GM11168 (cell line): ENCODE data around the gene GABRR3.

ENCODE experiments used
- in situ Hi-C: fragments of 300-500 bp; cut with MboI; formaldehyde crosslinking; loops from one replicate; pipeline ENCODE4 v1.12.0; 2022; ENCODE audit warnings: low sequenced_read_pairs; ENCODE audit not compliant: unreplicated experiment

The GABRR3 gene

DNA sequence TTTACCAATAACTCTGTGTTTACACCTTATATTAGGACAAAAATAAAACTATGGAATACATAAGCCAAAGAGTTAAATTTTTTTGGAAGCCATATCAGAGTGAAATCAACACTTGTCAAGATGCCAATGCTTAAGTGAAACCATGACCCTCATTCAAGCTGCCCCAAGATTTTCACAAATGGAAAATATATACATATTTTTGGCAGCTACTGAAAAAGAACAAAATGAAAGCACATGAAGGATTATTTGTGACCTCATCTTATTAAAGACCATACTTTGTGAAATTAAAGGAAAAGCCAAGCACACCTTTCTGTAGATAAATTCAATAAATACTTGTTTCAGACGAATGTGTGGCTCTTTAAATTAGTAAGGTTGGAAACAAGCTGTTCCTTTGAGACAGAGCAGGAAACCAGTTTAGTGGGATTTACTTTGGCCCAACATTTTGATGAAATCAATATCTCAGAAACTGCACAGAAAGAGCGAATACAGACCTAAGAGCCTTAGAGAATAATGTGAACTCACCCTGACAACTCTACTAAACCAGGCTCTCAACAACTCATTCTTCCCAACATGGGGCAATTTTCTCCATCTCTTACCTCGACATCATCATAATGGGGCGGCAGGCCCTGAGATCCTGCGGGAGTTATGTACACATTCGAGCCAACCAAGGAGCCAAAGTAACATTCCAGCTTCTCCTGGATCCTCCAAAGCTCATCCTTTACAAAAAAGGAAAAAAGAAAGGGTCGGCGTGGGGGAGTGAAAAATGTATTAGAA, 73.9 kb downstream of the GABRR3 start:
- in situ Hi-C loops: no loop called here

GRCh38 chr3:97960551-97960950, 74.6 kb downstream of the GABRR3 start:
- in situ Hi-C loops: no loop called here

GRCh38 chr3:97959872-97960271, 75.2 kb downstream of the GABRR3 start:
- in situ Hi-C loops: no loop called here

DNA sequence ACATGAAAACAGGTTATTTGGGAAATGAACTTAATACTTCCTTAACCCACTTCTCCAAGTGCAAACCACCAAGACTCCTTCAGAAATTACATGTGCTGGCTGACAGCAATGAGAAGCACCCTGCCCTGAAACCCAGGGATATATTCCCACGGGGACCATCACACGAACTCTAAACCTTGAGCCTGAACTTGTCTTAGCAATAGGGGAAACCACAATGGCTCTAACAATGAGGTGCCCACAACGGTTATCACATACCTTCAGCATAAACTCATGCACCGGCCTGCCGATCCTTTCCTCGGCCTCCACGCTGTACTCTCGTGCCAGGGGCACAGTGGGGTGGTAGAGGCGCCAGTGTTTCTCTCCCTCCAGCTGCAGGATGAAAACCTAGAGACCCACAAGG, 76.3 kb downstream of the GABRR3 start:
- in situ Hi-C loops: no loop called here

DNA sequence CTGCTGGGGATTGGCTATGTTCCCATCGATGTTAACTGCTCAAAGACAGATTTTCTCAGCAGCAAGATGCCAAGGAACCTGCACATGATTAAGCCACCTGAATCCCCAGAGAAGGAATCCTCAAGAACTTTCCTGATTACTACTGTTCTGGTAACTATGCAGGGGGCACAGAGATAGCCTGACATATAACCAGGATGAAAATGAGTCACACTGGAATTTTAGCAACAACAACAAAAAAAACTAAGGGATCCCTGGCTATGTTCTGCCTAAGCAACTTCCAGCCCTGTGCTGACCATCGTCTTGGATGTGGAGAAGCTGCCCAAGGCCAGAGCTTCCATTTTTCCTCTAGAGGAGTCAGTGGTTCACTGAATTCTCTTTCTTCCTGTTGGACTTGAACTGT, 76.7 kb downstream of the GABRR3 start:
- in situ Hi-C loops: no loop called here

DNA sequence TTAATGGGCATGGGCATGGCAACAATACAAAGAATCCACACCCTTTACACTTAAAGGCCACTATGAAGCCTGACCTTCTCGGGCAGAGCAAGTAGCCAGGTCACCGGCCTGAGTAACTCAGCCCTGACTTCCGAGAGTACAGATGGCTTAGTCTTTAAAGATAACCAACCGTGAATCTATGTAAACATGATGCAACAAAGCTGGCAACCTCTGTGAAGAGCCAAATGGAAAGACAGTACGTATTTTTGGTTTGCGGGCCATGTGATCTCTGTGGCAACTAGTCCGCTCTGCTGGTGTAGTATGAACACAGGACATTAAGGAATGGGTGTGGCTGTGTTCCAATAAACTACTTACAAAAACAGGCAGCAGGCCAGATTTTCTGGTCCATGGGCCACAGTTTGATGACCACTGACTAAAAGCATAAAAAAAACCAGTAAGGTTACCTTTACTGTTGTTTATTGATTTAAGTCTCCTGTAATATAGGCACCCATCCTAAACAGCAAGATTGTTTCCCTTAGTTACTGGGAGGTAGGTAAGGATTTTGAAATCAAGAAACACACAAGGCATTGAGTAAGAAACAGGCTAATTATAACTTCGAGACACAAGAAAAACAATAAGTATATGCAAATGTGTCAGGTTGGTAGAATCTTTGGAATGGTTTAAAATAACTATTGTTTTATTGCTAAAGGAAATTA, 77.4 kb downstream of the GABRR3 start:
- in situ Hi-C loops: no loop called here

DNA sequence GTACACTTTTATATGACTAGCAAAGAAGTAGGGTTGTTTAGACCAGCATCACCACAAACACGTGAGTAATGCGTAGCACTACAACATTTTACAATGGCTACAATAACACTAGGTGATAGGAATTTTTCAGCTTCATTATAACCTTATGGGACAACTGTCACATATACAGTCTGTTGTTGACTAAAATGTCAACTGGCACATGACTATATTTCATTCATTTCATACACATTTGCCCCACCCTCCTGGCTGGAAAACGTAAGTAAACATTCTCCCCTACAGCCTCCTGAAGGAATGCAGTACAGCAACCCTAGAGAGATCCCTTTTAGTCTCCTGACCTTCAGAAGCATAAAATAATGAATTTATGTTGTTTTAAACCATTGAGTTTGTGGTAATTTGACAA, 79.1 kb downstream of the GABRR3 start:
- in situ Hi-C loops: no loop called here

DNA sequence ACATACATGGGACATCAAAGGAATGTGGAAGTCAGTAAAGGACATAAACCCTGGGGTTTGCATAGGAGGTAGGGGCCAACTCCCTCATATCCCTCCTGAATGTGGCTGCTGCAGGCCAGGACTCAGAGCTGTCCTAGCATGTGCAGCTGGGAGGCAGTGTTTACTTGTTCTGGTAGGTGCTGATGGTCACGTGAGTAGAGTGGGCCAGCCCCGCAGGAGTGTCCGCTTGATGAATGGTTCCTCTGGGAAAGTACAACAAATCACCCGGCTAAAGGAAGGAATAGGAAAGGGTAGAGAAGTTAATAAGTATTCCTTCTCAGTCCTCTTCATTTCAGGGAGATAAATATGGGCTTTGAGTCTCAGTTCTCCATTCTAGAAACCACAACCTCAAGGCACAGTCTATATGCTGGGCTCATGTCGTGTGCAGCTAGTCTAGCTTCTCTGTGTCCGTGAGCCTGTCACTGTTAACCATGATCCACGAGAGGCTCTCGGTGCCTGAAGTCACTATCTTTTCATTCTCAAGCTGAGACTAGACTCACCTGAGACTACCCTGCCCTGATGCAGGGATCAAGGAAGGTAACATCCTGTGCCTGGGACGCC, 80.8 kb downstream of the GABRR3 start:
- in situ Hi-C loops: no loop called here

DNA sequence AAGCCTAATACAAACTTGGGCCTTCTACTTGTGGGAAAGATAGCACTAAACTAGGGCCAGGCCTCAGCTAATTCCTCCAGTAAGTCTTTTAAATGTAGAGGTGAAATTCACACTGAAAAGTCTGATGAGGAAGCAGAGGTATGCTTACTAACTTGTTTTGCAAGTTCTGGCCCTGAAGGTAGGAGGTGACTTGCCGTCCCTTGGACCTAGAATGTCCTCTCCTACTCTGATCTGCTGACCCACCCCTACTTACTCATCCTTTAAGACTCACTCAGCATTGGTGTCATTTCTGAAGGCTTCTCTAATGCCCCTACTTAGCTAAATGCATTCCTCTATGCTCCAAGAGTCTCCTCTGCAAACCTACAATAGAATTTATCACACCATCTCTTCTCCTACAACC, 82.2 kb downstream of the GABRR3 start:
- in situ Hi-C loops: no loop called here

GRCh38 chr3:97952280-97952679, 82.8 kb downstream of the GABRR3 start:
- in situ Hi-C loops: no loop called here

DNA sequence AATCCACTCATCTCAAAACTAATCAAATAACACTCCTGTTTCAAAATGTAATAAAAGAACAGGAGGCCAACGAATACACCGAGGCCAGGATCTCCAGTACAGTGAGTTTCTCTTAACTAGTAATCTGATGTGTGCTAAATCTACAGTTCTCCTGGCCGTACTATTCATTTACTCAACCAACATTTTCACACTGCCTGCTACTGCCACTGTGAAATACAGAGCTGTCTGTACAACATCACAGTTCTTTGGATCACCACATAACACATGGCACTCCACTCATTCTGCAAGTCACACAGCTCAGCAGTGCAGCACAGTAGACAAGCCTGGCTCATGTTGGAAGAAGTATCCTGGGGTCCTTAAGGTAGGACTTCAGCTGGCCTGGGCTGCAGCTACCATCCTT, 84.8 kb downstream of the GABRR3 start:
- in situ Hi-C loops: no loop called here

DNA sequence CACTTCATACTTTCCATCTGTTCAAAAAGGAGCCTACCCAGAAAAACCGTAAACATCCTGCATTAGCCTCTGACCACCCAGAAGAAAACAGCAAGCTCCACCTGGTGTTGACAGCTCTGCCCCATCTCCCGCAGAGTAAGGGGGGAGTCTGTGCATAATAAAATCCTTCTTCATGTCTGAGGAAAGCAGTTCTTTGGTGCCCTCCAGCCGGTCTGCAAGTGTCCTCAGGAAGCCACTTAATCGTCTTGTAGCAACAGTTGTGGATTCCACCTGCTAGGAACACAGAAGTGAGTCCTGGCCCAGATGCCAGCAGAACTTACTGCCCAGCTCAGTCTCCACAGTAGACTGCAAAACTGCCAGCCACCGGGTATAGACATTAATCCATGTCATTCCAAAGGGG, 85.4 kb downstream of the GABRR3 start:
- in situ Hi-C loops: no loop called here

DNA sequence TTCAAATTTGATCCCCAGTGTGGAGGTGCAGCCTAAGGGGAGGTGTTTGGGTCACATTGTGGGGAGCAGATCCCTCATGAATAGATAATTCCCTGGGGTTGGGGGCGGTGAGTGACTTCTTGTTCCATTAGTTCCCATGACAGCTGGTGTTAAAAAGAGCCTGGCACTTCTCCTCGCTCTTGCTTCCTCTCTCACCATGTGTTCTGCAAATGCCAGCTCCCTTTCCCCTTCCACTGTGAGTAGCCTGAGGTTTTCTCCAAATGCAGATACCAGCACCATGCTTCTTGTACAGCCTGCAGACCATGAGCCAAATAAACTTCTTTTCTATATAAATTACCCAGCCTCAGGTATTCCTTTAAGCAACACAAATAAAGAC, 86.0 kb downstream of the GABRR3 start:
- in situ Hi-C loops: no loop called here

- in situ Hi-C loops: no loop called here
Measured at GRCh38 chr3:97948351-97949109, 86.6 kb downstream of the GABRR3 start.

GRCh38 chr3:97942801-97943546, 92.1 kb downstream of the GABRR3 start:
- in situ Hi-C loops: no loop called here

DNA sequence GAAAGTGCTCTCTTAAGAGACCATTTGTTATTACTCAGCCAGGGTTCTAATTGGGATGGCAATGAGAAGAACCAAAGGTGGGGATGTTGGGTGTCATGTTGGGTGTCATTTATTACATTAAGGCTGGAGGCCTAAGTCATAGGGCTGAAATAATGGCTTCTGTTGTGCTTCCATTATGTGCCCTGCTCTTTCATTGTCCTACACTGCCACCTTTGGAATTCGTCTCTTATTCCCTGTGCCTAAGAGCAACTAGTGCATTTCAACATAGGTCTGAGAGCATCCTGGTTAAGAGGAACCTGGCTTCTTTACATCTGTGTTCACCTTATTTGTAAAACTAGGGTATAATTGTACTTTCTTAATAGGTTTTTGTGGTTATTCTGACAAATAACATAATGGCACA, 95.1 kb downstream of the GABRR3 start:
- in situ Hi-C loops: no loop called here

DNA sequence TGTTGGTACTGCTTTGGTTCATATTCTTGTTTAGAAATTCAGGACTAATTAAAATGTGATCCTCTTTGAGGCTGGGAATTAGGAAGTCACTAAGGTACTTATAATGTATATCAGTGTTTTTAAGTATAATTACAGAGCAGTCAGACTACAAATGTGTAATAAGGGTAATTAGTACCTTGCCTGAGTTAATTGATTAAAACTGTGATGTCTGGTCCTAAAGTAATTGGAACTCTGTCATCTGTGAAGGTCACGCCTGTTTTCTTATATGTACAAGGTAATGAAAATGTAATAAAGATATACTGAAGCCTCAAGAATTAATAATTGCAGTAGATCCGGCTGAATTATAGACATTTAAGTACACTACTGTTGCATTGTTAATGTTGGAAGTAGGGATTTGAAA, 95.7 kb downstream of the GABRR3 start:
- in situ Hi-C loops: no loop called here

- in situ Hi-C loops: no loop called here
Measured at GRCh38 chr3:97938444-97938843, 96.7 kb downstream of the GABRR3 start.

- in situ Hi-C loops: no loop called here
Measured at GRCh38 chr3:97937205-97937604, 97.9 kb downstream of the GABRR3 start.

- in situ Hi-C loops: no loop called here
Measured at GRCh38 chr3:97935842-97936241, 99.3 kb downstream of the GABRR3 start.
